ENCODE results near the gene COL27A1. TPM values are rescaled to one million over a fixed set of nuclear protein-coding genes. Genes with fewer than 3 reads are reported as not detected.

The COL27A1 gene
- total and polyA plus RNA-seq, 9 of the 15 experiments (the other 6 are each of a cell fraction or from before 2014, with no cell fraction given) = 0.07 TPM; not detected in 8

GRCh38 chr9:114184071-114184470, 28.7 kb downstream of the COL27A1 start (continued):
- TF ChIP-seq FOSL1 (tag; conservative IDR thresholded peaks at IDR 0.05) = peak; percentile 41; the same call in 1 of the 2 replicates

- Histone ChIP-seq H3K4me2 (ENCODE audit: insufficient read depth, low read length) (no peak overlapping the region), H3K27me3 (ENCODE audit: control insufficient read depth in 2 of 2, insufficient read depth in 2 of 2, low read length in 2 of 2) (no peaks in the 10 kb centered on the region; a peak in 1 of 5 replicates), H3K4me3 (no peak overlapping the region), H2AFZ (ENCODE audit: low read depth, low read length) (no peak overlapping the region), H3K36me3 (ENCODE audit: control insufficient read depth, insufficient read depth, low read length) (no peaks in the 10 kb centered on the region), H3K9me1 (ENCODE audit: control insufficient read depth, insufficient read depth, low read length) (no peaks in the 10 kb centered on the region), H3K79me2 (ENCODE audit: control insufficient read depth, insufficient read depth, low read length) (no peaks in the 10 kb centered on the region), H3K27ac (ENCODE audit: extremely low read depth, low read depth, low read length) (no peak overlapping the region), H3K9ac (ENCODE audit: insufficient read depth in 1 of 2, low read depth in 2 of 2, low read length in 2 of 2) (no peak overlapping the region), H3K9me3 (replicated peaks; ENCODE audit: control insufficient read depth, insufficient read depth, low read depth, low read length) (no peaks in the 10 kb centered on the region), H4K20me1 (replicated peaks; ENCODE audit: control insufficient read depth, insufficient read depth, low read length) (peaks cover 7% of the 10 kb centered on the region), H3K4me1 (replicated peaks in 1 of 2; ENCODE audit: control insufficient read depth in 2 of 2, insufficient read depth in 2 of 2, low read length in 2 of 2) (no peaks in the 10 kb centered on the region)
- FAIRE-seq = no peak
- in situ Hi-C loops (cut with MboI) = no loop called here
- CTCF ChIA-PET (ENCODE audit: low intra/inter-chr PET ratio) = no interaction called here
- no peak for DNase-seq (ENCODE audit: extremely low read depth in 1 of 4, low spot score in 3 of 4)
- BruUV-seq (replicated peaks) = no TSS peak
- intact Hi-C loops (cut with micrococcal nuclease) = no loop called here
- POLR2A ChIA-PET = no interaction called here
- no peak for ATAC-seq
- 5% methylated on average over 2 of the region's 2 CpGs for WGBS (ENCODE audit: insufficient coverage, low coverage, missing lambda C conversion rate)
- TF ChIP-seq ZNF512 (tag; IDR thresholded peaks at IDR 0.05) (no peak), CUX1 (CRISPR knock-in tag; IDR thresholded peaks at IDR 0.05) (no peak), PHF21A (IDR thresholded peaks at IDR 0.05; ENCODE audit: borderline replicate concordance, low read depth) (no peak), SIN3A (IDR thresholded peaks at IDR 0.05; ENCODE audit: borderline replicate concordance in 2 of 2, control insufficient read depth in 1 of 2, low read depth in 2 of 2, low read length in 2 of 2) (no peak), KDM2B (CRISPR knock-in tag; IDR thresholded peaks at IDR 0.05) (no peak), SMARCB1 (IDR thresholded peaks at IDR 0.05; ENCODE audit: insufficient read length, low read depth) (no peak), NCOA6 (IDR thresholded peaks at IDR 0.05) (no peak), FOXO4 (CRISPR knock-in tag; IDR thresholded peaks at IDR 0.05) (no peak), MXI1 (IDR thresholded peaks at IDR 0.05; ENCODE audit: low read depth, low read length) (no peak), GTF2A2 (tag; IDR thresholded peaks at IDR 0.05) (no peak), CCNT2 (IDR thresholded peaks at IDR 0.05; ENCODE audit: borderline replicate concordance, extremely low read depth, insufficient read length, low read depth, low read length) (no peak), NEUROD1 (IDR thresholded peaks at IDR 0.05; ENCODE audit: borderline replicate concordance, low read depth, low read length, partially characterized antibody) (no peak), CHD2 (IDR thresholded peaks at IDR 0.05; ENCODE audit: low read depth, low read length) (no peak)
Observed at GRCh38 chr9:114184866-114185265, 29.5 kb downstream of the COL27A1 start.

All from K562 (cell line).